ENCODE results near the gene DDX27. TPM values are rescaled to one million over a fixed set of nuclear protein-coding genes. Genes with fewer than 3 reads are reported as not detected.

DDX27 gene
- total and polyA plus RNA-seq, 9 of the 15 experiments (the other 6 are each of a cell fraction or from before 2014, with no cell fraction given) = 17.9 to 79.3 (median 57.0) TPM

- BruUV-seq (replicated peaks) = no TSS peak
- FAIRE-seq = no peak
- ChIA-PET POLR2A (interaction anchor here (0.6 to 1.8 kb wide), 2 partner anchors 8 to 15 kb away, joined by 3 to 9 read pairs; no protein-coding TSS in a partner anchor), CTCF (ENCODE audit: low intra/inter-chr PET ratio) (no interaction called here)
- peak overlapping the region; percentile 72 to 85; a peak in 3 of 4 replicates for H3K9ac ChIP-seq (ENCODE audit: insufficient read depth in 1 of 2, low read depth in 2 of 2, low read length in 2 of 2)
- no peak for DNase-seq (ENCODE audit: extremely low read depth in 1 of 4, low spot score in 3 of 4)
- H3K4me1 ChIP-seq (replicated peaks in 1 of 2; ENCODE audit: control insufficient read depth in 2 of 2, insufficient read depth in 2 of 2, low read length in 2 of 2) = peaks cover 27 to 30% of the 10 kb centered on the region in 2 experiments
- no peaks in the 10 kb centered on the region for H3K27me3 ChIP-seq (ENCODE audit: control insufficient read depth in 2 of 2, insufficient read depth in 2 of 2, low read length in 2 of 2)
- H4K20me1 ChIP-seq (replicated peaks; ENCODE audit: control insufficient read depth, insufficient read depth, low read length) = peaks cover 17% of the 10 kb centered on the region
- in situ Hi-C loops (cut with MboI) (no loop called here), intact Hi-C loops (cut with micrococcal nuclease) (loop anchor here (5.0 kb wide), 2 partner anchors 92 to 263 kb away; partner anchors contain the start of genes ARFGEF2 and ZNFX1)
- 0 out of 2 replicates have a peak, but pooled peaks cover 2% of the 10 kb centered on the region for H3K9me3 ChIP-seq (replicated peaks; ENCODE audit: control insufficient read depth, insufficient read depth, low read depth, low read length)
- no peak overlapping the region for H2AFZ ChIP-seq (ENCODE audit: low read depth, low read length)
- peak overlapping the region; percentile 88; the same call in 1 of the 2 replicates for H3K4me3 ChIP-seq
- WGBS (ENCODE audit: insufficient coverage, low coverage, missing lambda C conversion rate) = 32% methylated on average over 6 of the region's 6 CpGs
- no peak for ATAC-seq
- peaks cover 78% of the 10 kb centered on the region for H3K79me2 ChIP-seq (ENCODE audit: control insufficient read depth, insufficient read depth, low read length)
- H3K9me1 ChIP-seq (ENCODE audit: control insufficient read depth, insufficient read depth, low read length) = no peaks in the 10 kb centered on the region
- H3K36me3 ChIP-seq (ENCODE audit: control insufficient read depth, insufficient read depth, low read length) = peaks cover 13% of the 10 kb centered on the region; the same call in 1 of the 3 replicates
- H3K27ac ChIP-seq (ENCODE audit: extremely low read depth, low read depth, low read length) = peak overlapping the region; percentile 90; the same call in 2 of the 3 replicates
- peak overlapping the region; percentile 97 for H3K4me2 ChIP-seq (ENCODE audit: insufficient read depth, low read length)
- no peak for TF ChIP-seq MAX (CRISPR knock-in tag; IDR thresholded peaks at IDR 0.05)
- TF ChIP-seq CREB3 (tag; conservative IDR thresholded peaks at IDR 0.05; ENCODE audit: low read depth) = no peak
- no peak for TF ChIP-seq ATF7 (IDR thresholded peaks at IDR 0.05)
- TF ChIP-seq ZNF41 (CRISPR knock-in tag; conservative IDR thresholded peaks at IDR 0.05) = no peak
- no peak for TF ChIP-seq ARHGAP35 (IDR thresholded peaks at IDR 0.05; ENCODE audit: partially characterized antibody)
- no peak for TF ChIP-seq EHMT2 (IDR thresholded peaks at IDR 0.05)
- no peak for TF ChIP-seq ZNF561 (CRISPR knock-in tag; conservative IDR thresholded peaks at IDR 0.05)
- TF ChIP-seq NFXL1 (CRISPR knock-in tag; IDR thresholded peaks at IDR 0.05) = no peak
- TF ChIP-seq ZBTB9 (CRISPR knock-in tag; IDR thresholded peaks at IDR 0.05) = no peak
- TF ChIP-seq CEBPB (tag; IDR thresholded peaks at IDR 0.05) = no peak
- no peak for TF ChIP-seq GTF3C2 (IDR thresholded peaks at IDR 0.05; ENCODE audit: borderline replicate concordance, extremely low read depth, insufficient read length)
Observed at GRCh38 chr20:49185071-49185761, 34.0 kb upstream of the DDX27 start.
